NCI-H2227 treated with DMSO at 0.1 percent for 48 hours (cell line): ENCODE results near the gene MMP17.

Experiments used
- DNase-seq: peaks from one replicate; lab custom pipeline; 2025; lab: John Stamatoyannopoulos, UW

MMP17 gene

DNA sequence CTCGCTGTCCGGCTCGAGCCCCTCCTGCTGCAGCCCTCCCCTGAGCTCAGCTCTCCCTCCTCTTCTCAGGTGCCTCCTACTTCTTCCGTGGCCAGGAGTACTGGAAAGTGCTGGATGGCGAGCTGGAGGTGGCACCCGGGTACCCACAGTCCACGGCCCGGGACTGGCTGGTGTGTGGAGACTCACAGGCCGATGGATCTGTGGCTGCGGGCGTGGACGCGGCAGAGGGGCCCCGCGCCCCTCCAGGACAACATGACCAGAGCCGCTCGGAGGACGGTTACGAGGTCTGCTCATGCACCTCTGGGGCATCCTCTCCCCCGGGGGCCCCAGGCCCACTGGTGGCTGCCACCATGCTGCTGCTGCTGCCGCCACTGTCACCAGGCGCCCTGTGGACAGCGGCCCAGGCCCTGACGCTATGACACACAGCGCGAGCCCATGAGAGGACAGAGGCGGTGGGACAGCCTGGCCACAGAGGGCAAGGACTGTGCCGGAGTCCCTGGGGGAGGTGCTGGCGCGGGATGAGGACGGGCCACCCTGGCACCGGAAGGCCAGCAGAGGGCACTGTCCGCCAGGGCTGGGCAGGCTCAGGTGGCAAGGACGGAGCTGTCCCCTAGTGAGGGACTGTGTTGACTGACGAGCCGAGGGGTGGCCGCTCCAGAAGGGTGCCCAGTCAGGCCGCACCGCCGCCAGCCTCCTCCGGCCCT is 22.8 kb downstream of the MMP17 start:
- no peak for DNase-seq

DNA sequence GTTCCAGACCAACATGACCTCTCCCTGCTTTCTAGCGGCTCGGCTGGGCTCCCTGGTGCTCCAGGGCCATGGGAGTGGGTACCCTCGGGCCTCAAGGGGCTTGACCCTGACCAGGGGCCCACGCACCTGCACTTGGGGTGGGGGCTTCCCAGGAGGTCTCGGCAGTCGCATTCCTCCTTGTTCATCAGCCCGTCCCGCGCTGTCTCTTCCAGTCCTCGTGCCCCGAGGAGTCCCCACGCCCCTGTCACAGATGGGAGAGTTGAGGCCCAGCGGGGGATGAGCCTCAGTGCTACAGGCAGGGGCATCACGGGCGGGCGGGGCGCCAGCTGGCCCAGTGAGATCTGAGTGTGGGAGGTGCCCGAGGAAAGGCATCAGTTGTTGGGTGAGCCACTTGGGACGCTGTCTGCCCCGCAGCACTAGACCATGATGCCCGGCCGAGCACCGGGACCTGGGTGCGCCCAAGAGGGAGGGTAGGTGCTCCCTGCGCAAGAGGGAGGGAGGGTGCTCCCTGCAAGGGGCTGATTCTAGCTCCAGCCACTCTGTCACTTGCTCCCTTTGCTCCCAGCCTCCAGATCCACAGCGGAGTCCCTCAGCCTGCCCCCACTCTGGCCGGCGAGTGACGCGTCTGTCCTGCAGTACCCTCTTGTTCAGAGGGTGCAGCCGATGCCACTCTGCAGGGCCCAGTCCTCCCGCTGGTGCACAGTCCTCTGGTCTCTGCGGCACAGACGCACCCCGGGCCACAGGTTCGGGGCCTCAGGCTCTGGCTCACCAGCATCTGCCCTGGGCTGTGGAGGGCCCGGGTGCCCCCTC is 23.8 kb downstream of the MMP17 start:
- DNase-seq = no peak

DNA sequence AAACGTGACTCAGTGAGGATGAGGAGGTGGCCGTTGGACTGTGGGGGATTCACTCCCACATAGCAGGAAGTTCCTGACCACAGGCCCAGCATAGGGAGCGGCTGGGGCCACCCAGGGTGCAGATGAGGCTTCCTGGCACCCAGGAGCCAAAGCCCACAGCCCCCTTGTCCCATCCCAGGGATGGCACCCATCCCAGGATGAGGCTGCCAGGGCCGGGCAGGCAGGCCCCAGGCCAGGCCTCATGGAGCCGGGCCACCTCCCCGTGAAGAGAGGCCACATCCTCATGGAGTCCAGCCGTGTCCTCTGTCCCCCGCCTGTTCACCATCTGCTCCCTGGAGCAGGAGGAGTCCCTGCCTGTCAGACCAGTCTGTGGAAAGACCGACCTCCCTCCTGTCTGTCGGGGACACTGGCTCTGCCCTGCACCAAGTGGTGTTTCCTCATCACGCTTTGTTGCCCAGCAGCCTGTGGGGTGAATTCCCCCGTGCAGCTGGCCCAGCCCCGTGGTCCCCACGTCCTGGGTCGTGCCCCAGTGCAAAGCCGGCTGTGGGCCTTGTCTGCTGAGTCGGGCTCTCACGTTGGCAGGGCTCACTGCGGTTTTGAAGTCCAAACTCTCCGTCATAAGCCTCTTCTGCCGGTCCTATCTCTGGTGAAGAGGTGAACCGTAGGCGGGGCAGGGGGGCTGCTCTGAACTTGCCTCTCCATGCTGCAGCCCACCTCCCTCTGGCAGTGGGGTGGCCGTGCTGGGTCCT is 24.5 kb downstream of the MMP17 start:
- DNase-seq = no peak

DNA sequence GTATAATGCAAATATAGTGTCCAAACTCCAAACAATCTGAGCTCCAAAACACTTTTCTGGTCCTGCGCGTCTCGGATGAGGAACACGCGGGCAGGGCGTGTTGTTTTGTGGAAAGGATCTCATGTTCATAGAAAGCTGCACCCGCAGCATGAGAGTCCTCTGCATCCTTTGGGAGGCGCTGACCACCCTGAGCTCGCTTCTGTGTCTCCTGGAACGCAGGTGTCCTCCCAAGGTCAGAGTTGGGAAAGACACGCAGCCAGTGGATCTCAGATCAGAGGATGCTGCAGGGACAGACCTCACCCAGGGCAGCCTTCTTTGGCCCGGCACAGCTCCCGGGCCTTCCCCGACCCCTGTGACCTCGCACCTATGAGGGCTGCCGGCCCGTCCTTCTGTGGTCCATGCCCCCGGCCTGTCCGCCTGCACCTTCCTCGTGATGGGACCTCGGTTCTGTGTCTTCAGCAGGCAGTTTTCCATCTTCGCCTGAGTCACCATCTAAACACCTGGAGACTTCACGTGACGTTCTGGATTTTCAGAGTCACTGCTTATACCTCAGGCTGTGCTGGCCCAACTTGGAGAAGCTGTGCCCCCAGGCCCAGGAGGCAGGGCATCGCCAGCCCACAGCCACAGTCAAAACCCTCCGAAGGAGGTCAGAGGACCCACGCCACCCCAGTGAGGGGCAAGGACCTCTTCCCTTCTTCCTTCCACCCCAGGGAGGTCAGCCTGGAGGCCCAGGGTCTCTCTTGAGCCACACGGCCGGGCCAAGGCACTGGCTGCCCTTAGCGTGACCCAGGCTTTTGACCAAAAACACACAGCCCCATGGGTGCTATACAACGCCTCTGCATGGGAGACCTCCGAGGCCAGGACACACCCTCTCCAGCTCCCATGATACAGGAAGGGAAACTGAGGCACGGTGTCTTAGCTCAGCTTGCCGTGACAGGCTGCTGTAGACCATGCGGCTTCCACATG is 25.9 kb downstream of the MMP17 start:
- no peak for DNase-seq

DNA sequence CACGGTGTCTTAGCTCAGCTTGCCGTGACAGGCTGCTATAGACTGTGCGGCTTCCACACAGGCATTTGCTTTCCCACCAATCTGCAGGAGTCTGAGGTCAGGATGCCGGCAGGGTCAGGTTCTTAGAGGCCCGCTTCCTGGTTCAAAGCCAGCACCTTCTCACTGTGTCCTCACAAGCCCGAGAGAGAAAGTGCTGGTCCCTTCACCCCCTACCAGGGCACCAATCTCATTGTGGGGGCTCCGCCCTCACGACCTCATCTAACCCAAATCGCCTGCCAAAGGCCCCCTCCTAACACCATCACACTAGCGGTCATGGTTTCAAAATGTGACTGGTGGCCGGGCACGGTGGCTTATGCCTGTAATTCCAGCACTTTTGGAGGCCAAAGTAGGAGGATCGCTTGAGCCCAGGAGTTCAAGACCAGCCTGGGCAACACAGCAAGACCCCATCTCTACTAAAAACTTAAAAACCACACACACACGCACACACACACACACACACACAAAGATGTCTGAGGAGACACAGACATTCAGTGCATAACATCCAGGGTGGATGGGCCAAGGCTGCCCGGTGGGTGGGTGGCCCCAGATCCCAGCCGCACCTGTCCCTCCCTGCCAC is 26.8 kb downstream of the MMP17 start:
- no peak for DNase-seq

DNA sequence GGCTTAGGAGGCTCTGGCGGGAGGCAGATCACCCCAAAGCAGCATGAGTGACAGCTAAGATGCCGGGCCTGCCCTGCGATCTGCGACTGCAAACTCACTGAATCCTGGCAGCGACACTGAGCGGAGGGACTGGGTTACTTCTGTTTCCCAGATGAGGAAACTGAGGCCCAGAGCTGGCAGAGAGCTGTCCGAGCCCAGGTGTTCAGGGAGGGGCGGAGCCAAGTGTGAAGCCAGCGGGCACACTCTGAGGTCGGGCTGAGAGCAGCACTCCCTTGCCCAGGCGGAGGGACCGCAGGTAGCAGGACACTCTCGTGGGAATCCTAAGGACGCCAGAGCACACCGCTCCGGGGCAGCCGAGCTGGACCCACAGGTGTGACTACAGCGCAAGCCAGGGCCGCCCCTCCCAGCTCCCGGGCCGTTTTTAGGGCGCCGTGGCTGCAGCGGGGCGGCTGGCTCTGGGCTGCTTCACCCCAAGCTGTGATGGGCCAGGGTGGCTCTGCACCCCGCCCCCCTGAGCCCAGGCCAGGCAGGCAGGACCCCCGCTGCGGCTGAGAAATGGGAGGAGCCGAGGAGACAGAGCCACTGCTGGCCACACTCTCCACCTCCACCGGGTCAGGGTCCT is 27.4 kb downstream of the MMP17 start:
- no peak for DNase-seq

DNA sequence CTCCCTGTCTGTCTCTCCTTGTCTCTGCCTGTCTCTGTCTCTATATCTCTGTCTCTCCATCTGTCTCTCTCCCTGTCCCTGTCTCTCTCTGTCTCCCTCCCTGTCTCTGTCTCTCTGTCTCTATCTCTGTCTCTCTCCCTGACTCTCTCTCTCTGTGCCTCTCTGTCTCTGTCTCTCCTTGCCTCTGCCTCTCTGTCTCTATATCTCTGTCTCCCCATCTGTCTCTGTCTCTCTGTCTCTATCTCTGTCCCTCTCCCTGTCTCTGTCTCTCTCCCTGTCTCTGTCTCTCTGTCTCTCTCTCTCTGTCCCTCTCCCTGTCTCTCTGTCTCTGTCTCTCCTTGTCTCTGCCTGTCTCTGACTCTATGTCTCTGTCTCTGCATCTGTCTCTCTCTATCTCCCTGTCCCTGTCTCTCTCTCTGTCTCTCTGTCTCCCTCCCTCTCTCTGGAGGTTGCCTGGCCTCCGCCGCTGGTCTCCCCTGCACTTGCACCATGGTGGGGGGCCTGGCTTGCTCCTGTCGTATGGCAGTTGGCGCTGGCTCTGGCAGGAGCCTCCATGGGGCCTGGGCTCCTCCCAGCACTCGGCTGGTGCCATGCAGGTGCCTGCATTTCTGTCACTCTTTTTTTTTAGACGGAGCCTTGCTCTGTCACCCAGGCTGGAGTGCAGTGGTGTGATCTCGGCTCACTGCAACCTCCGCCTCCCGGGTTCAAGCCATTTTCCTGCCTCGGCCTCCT is 28.3 kb downstream of the MMP17 start:
- no peak for DNase-seq

DNA sequence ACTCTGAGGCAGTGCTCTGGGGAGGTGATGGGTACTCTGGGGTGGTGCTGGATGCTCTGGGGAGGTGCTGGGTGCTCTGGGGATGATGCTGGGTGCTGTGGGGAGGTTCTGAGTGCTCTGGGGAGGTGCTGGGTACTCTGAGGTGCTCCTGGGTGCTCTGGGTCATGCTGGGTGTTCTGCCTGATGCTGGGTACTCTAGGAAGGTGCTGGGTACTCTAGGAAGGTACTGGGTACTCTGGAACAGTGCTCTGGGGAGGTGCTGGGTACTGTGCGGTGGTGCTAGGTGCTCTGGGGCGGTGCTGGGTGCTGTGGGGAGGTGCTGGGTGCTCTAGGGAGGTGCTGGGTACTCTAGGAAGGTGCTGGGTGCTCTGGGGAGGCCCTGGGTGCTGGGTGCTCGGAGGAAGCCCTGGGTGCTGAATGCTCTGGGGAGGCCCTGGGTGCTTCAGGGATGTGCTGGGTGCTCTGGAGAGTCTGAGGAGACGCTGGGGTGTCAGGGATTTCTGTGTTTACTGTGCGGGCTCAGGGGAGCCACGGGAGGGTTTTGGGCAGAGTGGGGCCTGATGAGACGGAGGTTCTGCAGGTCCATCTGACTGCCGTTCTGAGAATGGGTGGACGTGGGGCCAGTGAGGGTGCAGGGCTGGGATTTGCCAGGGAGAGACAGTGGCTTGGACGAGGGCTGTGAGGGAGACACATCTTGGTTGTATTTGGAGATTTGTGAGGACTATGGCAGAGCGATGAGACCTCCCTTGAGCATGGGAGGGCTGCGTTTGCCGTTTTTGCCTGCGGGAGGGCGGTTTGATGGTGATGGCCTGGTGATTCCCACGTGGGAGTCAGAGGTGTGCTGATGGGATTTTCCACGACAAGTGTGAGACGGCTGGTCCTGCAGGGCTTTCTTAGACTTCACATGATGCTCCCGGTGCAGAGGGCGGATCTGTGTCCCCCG is 30.0 kb downstream of the MMP17 start:
- no peak for DNase-seq

DNA sequence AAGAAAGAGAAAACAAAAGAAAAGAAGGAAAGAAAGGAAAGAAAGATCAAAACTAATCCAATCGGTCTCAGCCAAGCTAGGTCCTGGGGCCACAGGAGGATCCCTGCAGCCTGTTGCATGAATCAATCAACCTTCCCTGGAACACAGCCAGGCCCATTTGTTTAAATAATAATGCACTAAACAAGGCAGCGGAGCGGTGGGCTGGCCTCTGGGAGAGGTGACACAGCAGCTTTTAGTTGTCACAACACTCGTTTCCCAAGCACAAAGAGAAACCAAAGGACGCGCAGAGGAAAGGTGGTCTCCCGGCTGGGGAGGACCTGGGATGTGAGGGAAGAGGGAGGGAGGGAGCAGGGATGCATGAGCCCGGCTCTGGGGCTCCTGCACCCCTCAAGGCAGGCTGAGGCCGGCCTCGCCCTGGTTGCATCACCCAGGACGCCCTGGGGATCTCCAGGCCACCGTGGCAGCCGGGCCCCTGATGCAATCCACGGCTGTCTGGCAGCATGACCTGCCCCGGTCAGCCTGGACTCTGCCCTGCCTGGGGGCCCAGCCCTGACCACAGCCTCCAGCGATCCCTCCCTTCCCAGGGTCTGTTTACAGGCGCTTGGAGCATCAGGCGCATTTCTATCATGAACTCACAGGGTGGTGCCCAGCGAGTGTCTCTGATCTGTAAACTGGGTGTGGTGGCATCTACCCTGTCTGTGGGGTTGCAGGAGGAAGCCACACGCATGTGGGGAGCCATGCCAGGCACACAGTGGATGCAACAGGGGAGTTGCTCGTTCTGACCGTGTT is 32.5 kb downstream of the MMP17 start:
- peak; percentile 51 for DNase-seq

DNA sequence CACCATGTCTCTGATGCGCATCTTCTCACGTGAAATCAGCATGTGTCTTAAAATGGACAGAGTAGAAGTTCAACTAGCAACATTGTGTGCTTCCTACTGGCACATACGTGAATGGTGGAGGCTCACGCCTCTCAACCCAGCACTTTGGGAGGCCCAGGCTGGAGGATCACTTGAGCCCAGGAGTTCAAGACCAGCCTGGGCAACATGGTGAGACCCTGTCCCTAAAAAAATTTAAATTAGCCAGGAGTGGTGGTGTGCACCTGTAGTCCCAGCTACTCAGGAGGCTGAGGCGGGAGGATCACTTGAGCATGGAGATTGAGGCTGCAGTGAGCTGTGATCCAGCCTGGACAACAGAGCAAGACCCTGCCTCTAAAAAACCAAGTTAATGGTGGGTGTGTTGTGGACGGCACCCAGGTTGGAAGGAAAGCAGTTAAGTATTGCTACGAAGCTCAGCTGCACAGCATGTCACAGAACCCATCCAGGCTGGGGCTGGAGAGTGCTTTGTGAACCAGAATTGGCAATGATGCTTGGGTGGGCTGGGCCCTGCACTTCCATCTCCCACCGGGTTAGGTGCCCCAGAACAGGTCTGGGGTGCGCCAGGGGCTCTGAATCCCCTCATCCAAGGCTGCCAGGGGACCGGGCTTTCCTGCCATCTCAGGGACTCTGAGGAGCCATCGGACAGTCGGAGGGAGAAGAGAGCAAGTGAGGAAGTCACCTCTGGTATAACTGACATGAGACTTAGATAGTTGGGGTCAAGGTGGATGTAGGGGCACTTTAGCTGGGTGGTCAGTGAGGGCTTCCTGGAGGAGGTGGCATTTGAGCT is 33.3 kb downstream of the MMP17 start:
- no peak for DNase-seq

DNA sequence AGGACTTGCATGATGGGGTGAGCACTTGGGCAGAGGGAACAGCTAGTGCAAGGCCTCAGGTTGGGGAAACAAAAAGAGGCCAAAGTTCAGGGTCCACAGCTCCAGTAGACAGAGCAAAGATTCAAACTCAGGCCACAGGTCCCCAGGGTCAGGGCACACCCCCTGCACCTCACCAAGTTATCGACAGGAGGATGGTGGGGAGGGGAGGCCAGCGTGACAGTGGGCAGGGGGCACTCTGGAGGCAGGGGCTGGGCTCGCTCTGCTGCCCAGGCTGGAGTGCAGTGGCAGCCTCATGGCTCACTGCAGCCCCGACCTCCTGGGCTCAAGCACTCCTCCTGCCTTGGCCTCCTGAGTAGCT is 33.9 kb downstream of the MMP17 start:
- no peak for DNase-seq

DNA sequence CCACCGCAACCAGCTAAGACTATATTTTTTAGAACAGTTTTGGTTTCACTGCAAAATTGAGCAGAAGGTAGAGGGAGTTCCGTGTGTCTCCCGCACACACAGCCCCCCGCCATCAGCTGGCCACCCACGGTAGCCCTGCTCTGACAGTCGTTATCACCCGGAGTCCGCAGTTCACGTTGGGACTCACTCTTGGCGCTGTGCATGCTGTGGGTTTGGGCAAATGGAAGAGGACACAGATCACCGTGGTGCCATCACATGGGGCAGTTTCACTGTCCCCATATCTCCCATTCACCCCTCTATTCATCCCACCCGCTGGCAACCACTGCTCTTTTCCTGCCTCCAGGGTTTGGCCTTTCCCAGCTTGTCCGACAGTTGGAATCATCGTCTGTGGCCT is 34.4 kb downstream of the MMP17 start:
- no peak for DNase-seq

DNA sequence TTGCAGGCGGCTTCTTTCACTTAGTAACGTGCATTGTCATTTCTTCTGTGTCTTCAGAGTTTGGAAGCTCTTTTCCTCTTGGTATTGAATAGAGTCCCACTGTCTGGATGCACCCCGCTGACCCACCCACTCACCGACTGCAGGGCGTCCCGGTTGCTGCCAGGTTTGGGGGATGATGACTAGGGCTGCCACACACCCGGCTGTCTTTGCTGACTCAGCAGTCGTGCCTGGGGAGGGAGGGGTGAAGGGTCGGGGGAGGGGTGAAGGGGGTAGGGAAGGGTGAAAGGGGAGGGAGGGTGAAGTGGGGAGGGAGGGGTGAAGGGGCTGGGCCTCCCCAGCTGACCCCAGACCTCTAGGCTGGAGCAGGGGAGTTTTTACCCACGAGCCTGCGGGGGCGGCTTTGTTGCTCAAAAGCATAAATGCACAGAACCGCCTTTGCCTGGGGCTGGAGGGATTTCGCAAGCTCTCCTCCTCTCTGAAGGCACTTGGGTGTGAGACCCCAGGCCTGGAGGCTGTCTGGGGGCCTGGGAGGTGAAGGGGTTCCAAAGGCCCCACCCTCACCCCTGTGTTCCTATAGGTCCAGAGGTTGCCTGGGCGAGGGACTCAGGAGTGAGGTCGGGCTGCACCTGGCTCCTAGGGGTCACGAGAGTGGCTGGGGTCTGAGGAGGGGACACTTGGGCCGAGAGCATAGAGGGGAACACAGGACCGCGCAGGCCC is 35.0 kb downstream of the MMP17 start:
- no peak for DNase-seq

DNA sequence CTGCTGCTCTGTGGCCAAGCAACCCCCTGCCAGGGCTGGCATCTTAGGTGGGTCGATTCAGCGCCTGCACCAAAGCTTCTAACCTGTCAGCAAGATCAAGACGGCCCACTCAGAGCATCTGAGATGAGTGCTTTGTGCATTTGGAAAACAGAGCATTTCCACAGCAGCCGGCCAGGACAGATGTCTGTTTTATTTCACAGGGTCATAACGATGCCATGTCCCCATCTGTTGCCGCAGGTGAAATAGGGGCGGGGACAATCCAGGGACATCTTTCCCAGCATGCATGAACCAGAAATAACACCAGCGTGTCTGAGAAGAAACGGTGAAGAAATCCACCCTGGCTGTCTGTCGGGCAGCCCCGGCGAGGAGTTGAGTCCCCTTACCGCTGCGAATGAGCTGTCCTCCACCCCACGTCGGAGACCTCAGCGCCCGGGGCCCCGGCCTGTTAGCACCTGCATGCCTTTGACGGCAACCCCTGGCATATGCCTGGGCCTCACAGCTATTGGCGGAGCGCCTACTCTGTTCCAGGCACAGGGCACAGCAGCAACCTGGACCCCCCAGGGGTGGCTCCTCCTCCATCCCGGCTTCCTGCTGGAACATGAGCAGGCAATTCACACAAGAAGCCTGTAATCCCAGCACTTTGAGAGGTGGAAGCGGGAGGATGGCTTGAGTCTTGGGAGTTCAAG is 35.7 kb downstream of the MMP17 start:
- no peak for DNase-seq

DNA sequence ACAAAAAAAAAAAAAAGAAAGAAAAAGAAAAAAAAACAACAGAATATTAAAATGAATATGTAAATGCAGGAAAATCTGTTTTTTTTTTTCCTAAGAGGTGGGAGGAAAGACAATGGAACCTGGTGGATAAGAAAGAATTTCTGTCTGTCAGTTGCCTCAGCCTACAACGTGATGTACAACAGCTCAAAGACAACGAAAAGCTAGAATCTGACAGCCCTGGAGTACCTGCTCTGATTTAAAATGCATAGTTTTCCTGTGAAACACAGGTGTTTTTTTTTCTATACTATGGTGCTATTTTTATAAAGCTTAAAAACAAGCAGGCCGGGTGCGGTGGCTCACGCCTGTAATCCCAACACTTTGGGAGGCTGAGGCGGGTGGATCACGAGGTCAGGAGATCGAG is 36.3 kb downstream of the MMP17 start:
- DNase-seq = no peak
